Karpas-422 (cell line): ENCODE results near the gene SLC29A2. TPM values are rescaled to one million over a fixed set of nuclear protein-coding genes. Genes with fewer than 3 reads are reported as not detected.
"Not testable (repeated sequence)": the region's sequence is repeated elsewhere in the genome, so short reads cannot be mapped to it uniquely, and the experiment has no call there.

Experiments used
- DNase-seq: peaks from one replicate; pipeline ENCODE4 v3.0.0-alpha.2; 2015
- H2AFZ ChIP-seq: fragments of 200-600 bp; sonication (generic); 2 replicates; pipeline ENCODE4 v1.6.1; 2014; ENCODE audit warnings: antibody characterized with exemption, low read length, mixed read lengths
- H3K27ac ChIP-seq: fragments of 200-600 bp; sonication (generic); 2 replicates; pipeline ENCODE4 v1.5.1; 2014; ENCODE audit warnings: mild to moderate bottlenecking, low read length, moderate library complexity
- H3K27me3 ChIP-seq: fragments of 200-600 bp; sonication (generic); 2 replicates; pipeline ENCODE4 v1.6.1; 2014; ENCODE audit warnings: low read length, mixed read lengths
- H3K36me3 ChIP-seq: fragments of 200-600 bp; sonication (generic); 2 replicates; pipeline ENCODE4 v1.6.1; 2014; ENCODE audit warnings: low read length, mixed read lengths; ENCODE audit not compliant: insufficient read depth
- H3K4me1 ChIP-seq: fragments of 200-600 bp; sonication (generic); 2 replicates; pipeline ENCODE4 v1.6.1; 2014; ENCODE audit warnings: mild to moderate bottlenecking, low read length, mixed read lengths
- H3K4me2 ChIP-seq: fragments of 200-600 bp; sonication (generic); 2 replicates; pipeline ENCODE4 v1.6.1; 2014; ENCODE audit warnings: low read length, low read depth, mild to moderate bottlenecking; ENCODE audit not compliant: poor library complexity, severe bottlenecking
- H3K4me3 ChIP-seq: fragments of 200-600 bp; sonication (generic); 2 replicates; pipeline ENCODE4 v1.5.1; 2014; ENCODE audit warnings: mild to moderate bottlenecking, antibody characterized with exemption, low read length, mixed read lengths
- H3K79me2 ChIP-seq: fragments of 200-600 bp; sonication (generic); 2 replicates; pipeline ENCODE4 v1.6.1; 2014; ENCODE audit warnings: mild to moderate bottlenecking, low read length, mixed read lengths
- H3K9ac ChIP-seq: fragments of 200-600 bp; sonication (generic); 2 replicates; pipeline ENCODE4 v1.6.0; 2014; ENCODE audit warnings: low read length
- H3K9me2 ChIP-seq: fragments of 200-600 bp; sonication (generic), shearing (Covaris generic); replicated peaks from 2 replicates; pipeline ENCODE4 v1.6.0; 2014; ENCODE audit warnings: mild to moderate bottlenecking, low read length, moderate library complexity; ENCODE audit not compliant: insufficient read depth
- H3K9me3 ChIP-seq: fragments of 300-700, 200-600 bp; sonication (generic); 2 replicates; pipeline ENCODE4 v1.6.1; 2014; ENCODE audit warnings: low read length, mixed read lengths
- H4K20me1 ChIP-seq: fragments of 200-600 bp; sonication (generic); 2 replicates; pipeline ENCODE4 v1.6.1; 2014; ENCODE audit warnings: mild to moderate bottlenecking, antibody characterized with exemption, low read length, low read depth; ENCODE audit not compliant: insufficient read depth
- total RNA-seq: library from RNA; depleted of rRNA; stranded (reverse); fragments of >200 nt; shearing (Covaris generic); gene quantifications from 2 replicates; pipeline ENCODE4 v1.2.3, GENCODE V29; 2014; ENCODE audit warnings: low replicate concordance

The SLC29A2 gene
- total RNA-seq, 1 experiment from 2014 or later: 0.15 TPM

DNA sequence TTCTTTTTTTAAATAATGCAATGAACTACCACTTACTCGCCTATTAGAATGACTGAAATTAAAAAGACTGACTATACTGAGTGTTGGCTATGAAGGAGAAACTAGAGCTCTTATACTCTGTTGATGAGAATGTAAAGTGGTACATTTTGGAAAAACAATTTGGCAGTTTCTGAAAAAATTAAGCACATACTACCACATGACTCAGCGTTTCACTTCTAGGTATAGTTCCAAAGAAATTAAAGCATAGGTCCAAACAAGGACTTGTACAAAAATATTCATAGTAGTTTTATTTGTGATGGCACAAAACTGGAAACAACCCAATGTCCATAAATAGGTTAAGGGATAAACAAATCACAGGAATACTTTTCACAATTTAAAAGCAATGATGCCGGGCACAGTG is 22.4 kb upstream of the SLC29A2 start:
- Histone ChIP-seq H3K27ac (no peak overlapping the region), H3K9me3 (no peaks in the 10 kb centered on the region), H3K9me2 (no peaks in the 10 kb centered on the region), H3K27me3 (no peaks in the 10 kb centered on the region), H3K4me3 (no peak overlapping the region), H3K79me2 (no peaks in the 10 kb centered on the region), H3K4me2 (no peak overlapping the region), H2AFZ (no peak overlapping the region), H3K4me1 (no peaks in the 10 kb centered on the region), H3K36me3 (no peaks in the 10 kb centered on the region), H3K9ac (no peak overlapping the region), H4K20me1 (no peaks in the 10 kb centered on the region)
- DNase-seq: peak; percentile 38

GRCh38 chr11:66391322-66391721 is 19.8 kb upstream of the SLC29A2 start:
- Histone ChIP-seq H3K27ac (no peak overlapping the region), H3K4me2 (no peak overlapping the region)

DNA sequence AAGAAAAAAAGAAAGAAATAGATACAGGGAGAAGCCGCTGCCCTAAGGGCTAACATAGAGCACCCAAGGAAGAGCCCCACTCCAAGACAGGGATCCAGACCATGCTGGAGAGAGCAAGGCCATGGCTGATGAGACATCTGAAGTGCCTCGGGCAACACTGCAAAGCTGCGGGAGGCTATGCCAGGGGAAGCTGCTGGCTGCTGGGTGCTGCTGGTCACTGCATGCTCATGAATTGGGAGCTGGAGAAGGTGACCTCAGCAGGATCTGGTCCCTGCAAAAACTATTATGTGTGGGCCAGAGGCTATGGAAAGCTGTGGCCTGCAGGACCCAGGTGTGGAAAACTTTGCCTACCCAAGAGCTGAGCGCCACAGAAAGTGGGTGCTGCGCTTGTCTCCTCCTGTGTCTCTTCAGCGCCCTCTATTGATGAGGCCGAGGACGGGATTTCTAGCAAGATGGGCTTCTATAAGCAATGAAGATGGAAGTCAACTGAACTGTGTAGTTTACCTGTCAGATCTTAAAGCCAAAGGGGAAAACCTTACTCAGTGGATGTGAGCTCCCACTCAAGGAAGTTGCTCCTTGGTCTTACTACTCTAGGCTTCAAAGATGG is 17.3 kb upstream of the SLC29A2 start:
- Histone ChIP-seq H3K79me2 (no peaks in the 10 kb centered on the region), H3K4me1 (peaks cover 6% of the 10 kb centered on the region), H3K4me2 (no peak overlapping the region), H3K9me2 (no peaks in the 10 kb centered on the region), H3K9ac (no peak overlapping the region), H2AFZ (no peak overlapping the region), H3K9me3 (no peaks in the 10 kb centered on the region), H4K20me1 (no peaks in the 10 kb centered on the region), H3K27me3 (no peaks in the 10 kb centered on the region), H3K27ac (no peak overlapping the region), H3K36me3 (no peaks in the 10 kb centered on the region), H3K4me3 (no peak overlapping the region)
- peak; percentile 94 for DNase-seq

More at GRCh38 chr11:66391322-66391721, 19.8 kb upstream of the SLC29A2 start:
- no peaks in the 10 kb centered on the region for H3K9me2 ChIP-seq
- peaks cover 2% of the 10 kb centered on the region for H3K4me1 ChIP-seq
- no peaks in the 10 kb centered on the region for H3K36me3 ChIP-seq
- H3K4me3 ChIP-seq: no peak overlapping the region
- no peak overlapping the region for H2AFZ ChIP-seq
- peak; percentile 6 for DNase-seq
- no peaks in the 10 kb centered on the region for H3K27me3 ChIP-seq
- H3K79me2 ChIP-seq: no peaks in the 10 kb centered on the region
- H4K20me1 ChIP-seq: no peaks in the 10 kb centered on the region
- H3K9ac ChIP-seq: no peak overlapping the region
- H3K9me3 ChIP-seq: no peaks in the 10 kb centered on the region

- Histone ChIP-seq H2AFZ (no peak overlapping the region), H4K20me1 (no peaks in the 10 kb centered on the region), H3K79me2 (no peaks in the 10 kb centered on the region), H3K4me1 (peaks cover 6% of the 10 kb centered on the region), H3K9ac (peak overlapping the region; percentile 11; the same call in 1 of the 2 replicates), H3K9me2 (no peaks in the 10 kb centered on the region), H3K4me3 (peak overlapping the region; percentile 3; the same call in 1 of the 2 replicates), H3K9me3 (no peaks in the 10 kb centered on the region), H3K4me2 (peak overlapping the region; percentile 13), H3K27ac (no peak overlapping the region), H3K36me3 (no peaks in the 10 kb centered on the region), H3K27me3 (no peaks in the 10 kb centered on the region)
- peak; percentile 94 for DNase-seq
These were observed 14.9 kb upstream of the SLC29A2 start for GRCh38 chr11:66386171-66387069.

GRCh38 chr11:66384316-66384715 is 12.8 kb upstream of the SLC29A2 start:
- H2AFZ ChIP-seq, H3K4me2 ChIP-seq, H3K9ac ChIP-seq, H3K27me3 ChIP-seq, H3K27ac ChIP-seq, H3K79me2 ChIP-seq, H3K9me3 ChIP-seq, H3K4me1 ChIP-seq, H4K20me1 ChIP-seq, H3K9me2 ChIP-seq, H3K4me3 ChIP-seq, H3K36me3 ChIP-seq: not testable (repeated sequence)
- peak; percentile 2 for DNase-seq

DNA sequence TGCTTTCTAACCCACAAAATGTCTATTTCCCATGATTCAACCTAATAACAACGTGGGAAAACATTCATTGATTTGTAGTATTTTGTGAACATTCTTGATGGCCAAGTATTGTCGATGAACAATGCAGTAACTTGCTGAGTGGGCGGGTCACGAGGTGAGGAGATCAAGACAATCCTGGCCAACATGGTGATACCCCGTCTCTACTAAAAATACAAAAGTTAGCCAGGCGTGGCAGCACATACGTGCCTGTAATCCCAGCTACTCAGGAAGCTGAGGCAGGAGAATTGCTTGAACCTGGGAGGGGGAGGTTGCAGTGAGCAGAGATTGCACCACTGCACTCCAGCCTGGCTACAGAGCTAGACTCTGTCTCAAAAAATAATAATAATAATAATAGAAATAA is 8.7 kb upstream of the SLC29A2 start:
- H3K9me3 ChIP-seq, H3K4me1 ChIP-seq, H3K27me3 ChIP-seq, H3K36me3 ChIP-seq, H3K9ac ChIP-seq, H4K20me1 ChIP-seq, H3K4me3 ChIP-seq, H3K4me2 ChIP-seq, H3K27ac ChIP-seq, H2AFZ ChIP-seq, H3K79me2 ChIP-seq, H3K9me2 ChIP-seq: not testable (repeated sequence)
- DNase-seq: peak; percentile 34

- not testable (repeated sequence) for H3K9me2 ChIP-seq, H3K27ac ChIP-seq, H3K9me3 ChIP-seq, H2AFZ ChIP-seq, H3K36me3 ChIP-seq, H4K20me1 ChIP-seq, H3K9ac ChIP-seq, H3K79me2 ChIP-seq, H3K27me3 ChIP-seq, H3K4me2 ChIP-seq, H3K4me3 ChIP-seq, DNase-seq
- H3K4me1 ChIP-seq: peaks cover 19% of the 10 kb centered on the region
These were observed 2.2 kb upstream of the SLC29A2 start for GRCh38 chr11:66373690-66374287.

- no peak overlapping the region for H2AFZ ChIP-seq
These were observed 1.7 kb upstream of the SLC29A2 start for GRCh38 chr11:66373265-66373664.

More at GRCh38 chr11:66373265-66373664, 1.7 kb upstream of the SLC29A2 start:
- H3K27me3 ChIP-seq: no peaks in the 10 kb centered on the region
- no peaks in the 10 kb centered on the region for H3K36me3 ChIP-seq
- peaks cover 24% of the 10 kb centered on the region for H3K4me1 ChIP-seq
- DNase-seq: no peak
- no peak overlapping the region for H3K4me3 ChIP-seq
- H3K27ac ChIP-seq: no peak overlapping the region
- no peak overlapping the region for H3K9ac ChIP-seq
- H3K9me2 ChIP-seq: no peaks in the 10 kb centered on the region
- H3K79me2 ChIP-seq: no peaks in the 10 kb centered on the region
- no peak overlapping the region for H3K4me2 ChIP-seq
- H4K20me1 ChIP-seq: no peaks in the 10 kb centered on the region
- H3K9me3 ChIP-seq: no peaks in the 10 kb centered on the region
